GOT3 (cell line): ENCODE results near the gene TMCC1.
"Not testable (repeated sequence)": the region's sequence is repeated elsewhere in the genome, so short reads cannot be mapped to it uniquely, and the experiment has no call there.

Experiments
- DNase-seq: peaks from one replicate; lab custom pipeline; 2025; ENCODE audit warnings: mixed read lengths; lab: John Stamatoyannopoulos, UW

TMCC1 gene

DNA sequence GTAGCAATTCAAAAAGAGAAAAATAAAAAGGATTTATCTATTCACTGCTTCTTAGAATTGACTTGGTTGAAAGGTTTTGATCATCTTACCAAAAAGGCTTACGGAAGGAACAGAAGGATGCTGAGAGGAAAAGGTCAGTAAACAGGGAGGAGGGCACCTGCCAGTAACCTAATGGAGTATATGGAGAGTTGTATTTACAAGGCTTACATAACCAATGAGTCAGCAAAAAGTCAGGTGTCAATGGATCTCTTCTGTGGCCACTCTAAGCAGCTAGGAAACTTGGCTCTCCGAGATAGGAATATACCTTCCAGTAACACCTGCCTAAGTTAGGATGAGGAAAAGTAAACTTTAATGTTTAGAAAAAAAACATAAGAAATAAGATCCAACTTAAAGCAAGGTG lies 206.6 kb downstream of the TMCC1 start:
- no peak for DNase-seq

DNA sequence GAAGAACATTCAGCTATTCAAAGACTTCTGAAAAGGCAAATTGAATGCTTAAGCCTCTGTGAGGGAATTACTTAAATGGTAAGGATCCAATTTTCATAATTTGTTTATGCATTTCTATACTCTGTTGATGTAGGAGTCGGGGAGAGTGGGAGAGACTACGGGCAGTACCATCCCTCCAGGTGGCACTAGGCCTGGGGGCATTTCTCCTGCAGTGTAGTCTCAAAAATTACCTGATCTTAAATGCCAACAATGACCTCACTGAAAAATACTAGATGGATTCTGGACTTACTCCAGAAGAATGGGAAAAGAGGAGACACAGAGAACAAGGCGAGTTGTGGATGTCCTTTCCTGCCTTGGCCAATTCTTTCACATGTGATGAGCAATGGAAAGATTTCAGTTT lies 209.2 kb downstream of the TMCC1 start:
- no peak for DNase-seq

DNA sequence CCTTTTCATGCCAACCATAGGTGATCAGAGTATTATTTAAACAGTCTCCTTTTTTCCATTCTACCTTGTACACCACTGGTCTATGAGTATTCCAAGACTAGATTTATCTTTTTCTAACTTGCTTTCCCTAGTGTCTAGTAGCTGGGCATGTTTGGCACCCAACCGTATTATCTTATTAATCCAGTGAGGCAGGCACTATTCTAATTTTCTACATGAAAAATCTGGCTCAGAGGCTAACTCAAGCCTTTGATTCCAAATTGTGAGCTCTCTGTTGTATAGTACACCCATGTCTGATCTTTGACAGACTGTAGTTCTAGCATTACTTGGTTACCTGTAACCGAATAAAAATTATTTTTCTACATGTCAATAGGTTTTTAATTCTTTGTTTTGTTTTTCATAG lies 210.3 kb downstream of the TMCC1 start:
- no peak for DNase-seq

DNA sequence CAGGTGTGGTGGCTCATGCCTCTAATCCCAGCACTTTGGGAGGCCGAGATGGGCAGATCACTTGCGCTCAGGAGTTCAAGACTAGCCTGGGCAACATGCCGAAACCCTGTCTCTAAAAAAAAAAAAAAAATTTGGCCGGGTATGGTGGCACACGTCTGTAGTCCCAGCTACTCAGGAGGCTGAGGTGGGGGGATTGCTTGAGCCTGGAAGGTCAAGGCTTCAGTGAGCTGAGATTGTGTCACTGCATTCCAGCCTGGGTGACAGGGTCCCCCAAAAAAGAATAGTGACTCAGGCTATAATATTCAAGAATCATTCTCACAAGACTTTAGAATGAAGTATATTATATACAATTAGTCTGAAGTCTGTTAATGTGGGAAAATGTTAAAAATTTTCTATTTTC lies 216.5 kb downstream of the TMCC1 start:
- DNase-seq, result no peak

DNA sequence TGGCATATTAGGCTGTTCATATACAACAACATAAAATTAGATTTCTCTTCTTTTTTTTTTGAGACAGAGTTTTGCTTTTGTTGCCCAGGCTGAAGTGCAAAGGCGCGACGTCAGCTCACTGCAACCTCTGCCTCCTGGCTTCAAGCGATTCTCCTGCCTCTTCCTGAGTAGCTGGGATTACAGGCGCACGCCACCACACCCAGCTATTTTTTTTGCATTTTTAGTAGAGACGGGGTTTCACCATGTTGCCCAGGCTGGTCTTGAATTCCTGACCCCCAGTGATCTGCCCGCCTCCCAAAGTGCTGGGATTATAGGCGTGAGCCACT lies 218.8 kb downstream of the TMCC1 start:
- DNase-seq, result not testable (repeated sequence)

DNA sequence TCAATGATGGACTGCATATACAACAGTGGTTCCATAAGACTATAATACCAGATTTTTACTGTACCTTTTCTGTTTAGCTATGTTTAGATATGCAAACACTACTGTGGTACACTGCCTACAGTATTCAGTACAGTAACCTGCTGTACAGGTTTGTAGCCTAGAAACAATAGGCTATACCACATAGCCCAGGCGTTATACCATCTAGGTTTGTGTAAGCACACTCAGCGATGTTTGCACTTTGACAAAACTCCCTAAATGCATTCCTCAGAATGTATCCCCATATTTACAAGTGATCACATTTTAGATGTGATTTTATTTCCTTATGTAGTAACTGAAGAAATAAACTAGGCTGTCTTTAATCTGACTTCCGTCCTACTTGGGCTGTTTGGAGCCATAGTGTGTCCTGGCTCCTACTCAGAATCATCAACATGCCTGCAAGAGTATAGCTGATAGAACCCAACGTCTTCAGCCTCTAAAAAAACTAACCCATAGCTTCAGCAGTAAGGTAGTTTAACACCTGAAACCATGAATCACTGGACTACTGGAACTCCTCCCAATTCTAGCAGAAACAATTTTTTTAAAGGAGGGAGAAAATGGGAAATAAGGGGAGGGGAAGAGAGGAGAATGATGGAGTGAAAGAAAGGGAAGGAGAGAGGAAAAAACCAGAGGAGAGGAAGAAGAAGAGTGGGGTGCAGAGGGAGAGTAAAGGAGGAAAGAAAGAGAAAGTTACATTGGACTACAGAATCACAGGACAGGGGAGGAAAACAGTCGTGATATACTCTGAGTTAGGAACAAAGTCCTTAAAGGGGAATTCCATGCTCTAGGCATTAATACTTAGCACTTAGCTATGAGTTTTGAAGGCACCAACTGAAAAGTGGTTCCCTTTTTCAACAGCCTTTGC lies 219.4 kb downstream of the TMCC1 start:
- DNase-seq, result no peak

DNA sequence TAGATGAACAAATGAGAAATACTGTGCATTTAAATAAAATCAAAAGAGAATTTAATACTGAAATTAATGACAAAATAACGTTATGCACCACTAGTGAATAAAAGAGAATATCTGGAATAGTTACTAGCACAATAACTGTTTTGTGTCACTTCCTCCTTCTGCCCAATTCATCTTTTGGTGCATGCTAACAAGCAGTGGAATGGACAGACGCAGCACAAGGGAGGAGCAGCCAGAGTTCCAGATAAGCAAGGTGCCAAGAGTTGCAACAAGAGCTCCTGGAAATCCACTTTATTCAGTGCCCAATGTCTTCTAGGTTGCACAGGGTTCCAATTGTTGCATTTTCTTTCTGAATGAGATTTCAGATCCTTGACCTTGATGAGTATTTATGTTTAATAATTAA lies 220.5 kb downstream of the TMCC1 start:
- no peak for DNase-seq

DNA sequence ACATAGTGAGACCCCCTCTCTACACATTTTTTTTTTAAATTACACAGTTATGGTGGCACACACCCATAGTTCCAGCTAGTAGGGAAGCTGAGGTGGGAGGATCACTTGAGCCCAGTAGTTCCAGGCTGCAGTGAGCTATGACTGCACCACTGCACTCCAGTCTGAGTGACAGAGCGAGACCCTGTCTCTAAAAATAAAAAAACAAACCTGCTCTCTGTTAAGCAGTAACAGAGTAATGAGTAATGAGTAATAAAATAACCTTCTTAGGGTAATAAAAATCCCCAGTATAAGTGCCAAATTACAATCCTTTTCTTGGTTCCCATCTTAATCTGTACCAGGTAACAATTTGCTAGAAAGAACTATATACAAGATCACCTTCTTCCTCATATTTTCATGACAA lies 221.1 kb downstream of the TMCC1 start:
- no peak for DNase-seq

DNA sequence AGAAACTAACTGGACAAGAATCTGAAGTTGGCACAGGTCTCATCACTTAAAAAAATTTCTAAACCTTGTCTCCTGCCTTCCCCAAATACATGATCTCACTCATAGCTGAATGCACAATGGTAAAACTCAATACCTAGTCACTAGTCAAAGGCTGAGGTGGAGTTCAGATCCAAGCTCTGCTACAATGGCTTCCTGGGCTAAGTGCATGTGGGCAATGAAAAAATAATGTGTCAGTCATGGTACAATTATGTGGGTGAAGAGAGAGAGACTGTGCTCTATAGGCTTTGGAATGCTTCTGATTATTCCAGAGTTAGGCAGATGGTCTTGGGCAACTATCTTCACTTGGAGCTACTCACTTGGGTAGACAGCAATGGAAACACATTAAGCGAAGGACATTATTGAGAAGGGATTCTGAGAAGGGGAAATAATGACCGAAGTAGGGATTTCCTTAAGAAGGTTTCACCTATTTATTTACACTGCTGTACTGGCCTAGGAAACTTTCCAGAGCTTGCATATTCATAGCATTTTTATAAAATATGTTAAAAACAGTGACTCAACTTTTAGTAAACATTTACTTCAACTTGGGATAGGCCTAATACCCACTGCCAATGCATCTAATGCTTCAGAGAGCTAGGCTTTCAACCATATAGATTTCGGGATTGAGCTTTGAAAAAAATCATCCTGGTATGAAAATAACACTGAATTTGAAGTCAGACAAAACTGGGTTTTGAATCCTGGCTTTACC lies 228.3 kb downstream of the TMCC1 start:
- no peak for DNase-seq

DNA sequence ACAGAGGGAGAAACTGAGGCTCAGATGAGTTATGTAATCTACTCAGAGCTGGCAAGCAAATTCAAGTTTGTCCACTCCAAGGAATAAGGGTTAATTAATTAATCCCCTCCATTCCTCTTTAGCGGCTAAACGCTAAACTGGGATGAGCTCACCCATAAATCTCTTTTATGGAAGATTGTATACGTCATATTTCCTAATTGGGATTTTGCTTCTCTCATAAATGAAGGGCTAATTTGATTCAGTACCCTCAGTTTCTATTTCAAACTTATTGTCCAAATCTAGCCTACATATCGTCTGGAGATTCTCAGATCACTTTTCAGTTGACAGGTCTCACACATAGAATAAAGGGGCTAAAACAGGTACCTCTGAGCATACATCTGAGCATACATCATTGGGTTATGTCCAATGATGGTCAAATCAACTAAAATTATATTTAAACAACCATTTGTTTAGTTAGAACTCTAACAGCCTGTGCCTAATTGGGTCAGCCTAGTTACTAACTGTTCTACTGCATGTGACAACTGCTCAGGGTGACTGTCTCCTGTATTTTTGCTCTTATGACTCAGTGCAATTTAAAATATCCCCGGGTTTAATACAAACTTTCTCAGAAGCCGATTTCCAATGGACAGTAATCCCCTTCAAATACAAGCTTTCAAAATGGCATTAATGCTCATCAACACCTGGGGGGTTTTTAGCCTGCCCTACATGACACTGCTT lies 229.4 kb downstream of the TMCC1 start:
- DNase-seq, result no peak

DNA sequence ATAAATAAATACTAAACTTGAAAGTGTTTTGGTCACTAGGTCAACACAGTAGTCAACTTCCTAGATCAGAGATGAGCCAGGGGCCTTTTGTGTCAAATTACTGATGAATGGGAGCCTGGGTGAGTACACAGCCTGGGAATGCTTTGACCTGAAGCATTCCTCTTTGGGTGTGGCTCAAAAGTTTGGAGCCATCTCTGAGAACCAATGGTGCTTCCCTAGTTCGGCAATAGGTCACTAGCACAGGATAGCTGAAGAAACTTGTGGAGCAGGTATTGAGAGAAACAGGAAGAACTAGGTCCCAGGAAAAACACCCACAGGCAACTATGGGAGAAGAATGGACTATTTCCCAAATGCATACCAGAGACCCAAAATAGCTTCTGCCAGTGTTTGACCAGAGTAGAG lies 230.5 kb downstream of the TMCC1 start:
- no peak for DNase-seq

DNA sequence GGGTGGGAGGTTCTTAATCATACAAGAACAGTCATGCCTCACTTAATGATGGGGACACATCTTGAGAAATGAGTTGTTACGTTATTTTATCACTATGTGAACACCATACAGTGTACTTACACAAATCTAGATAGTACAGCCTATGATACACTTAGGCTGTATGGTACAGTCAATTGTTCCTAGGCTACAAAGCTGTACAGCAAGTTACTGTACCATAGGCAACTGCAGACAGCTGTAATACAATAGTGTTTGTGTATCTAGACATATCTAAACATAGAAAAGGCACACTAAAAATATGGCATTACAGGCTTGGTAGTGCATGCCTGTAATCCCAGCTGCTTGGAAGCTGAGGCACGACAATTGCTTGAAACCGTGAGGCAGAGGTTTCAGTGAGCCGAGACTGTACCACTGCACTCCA lies 231.3 kb downstream of the TMCC1 start:
- DNase-seq, result no peak

DNA sequence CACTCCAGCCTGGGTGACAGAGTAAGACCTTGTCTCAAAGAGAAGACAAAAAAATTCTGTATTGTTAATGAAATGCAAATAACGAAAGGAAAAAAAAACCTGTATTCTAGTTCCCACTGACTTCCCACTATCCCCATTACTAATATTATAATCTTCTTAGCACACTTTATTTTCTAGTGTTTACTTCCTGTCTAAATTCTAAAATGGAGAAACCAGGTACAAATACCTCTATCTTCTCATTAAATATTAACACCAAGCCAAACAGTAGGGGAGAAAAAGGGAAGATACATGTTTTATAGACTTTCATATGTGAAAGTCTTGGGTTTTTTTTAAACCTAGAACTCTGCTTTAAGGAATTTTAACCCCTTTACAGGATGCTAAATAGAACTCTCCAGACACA lies 231.7 kb downstream of the TMCC1 start:
- DNase-seq, result no peak

DNA sequence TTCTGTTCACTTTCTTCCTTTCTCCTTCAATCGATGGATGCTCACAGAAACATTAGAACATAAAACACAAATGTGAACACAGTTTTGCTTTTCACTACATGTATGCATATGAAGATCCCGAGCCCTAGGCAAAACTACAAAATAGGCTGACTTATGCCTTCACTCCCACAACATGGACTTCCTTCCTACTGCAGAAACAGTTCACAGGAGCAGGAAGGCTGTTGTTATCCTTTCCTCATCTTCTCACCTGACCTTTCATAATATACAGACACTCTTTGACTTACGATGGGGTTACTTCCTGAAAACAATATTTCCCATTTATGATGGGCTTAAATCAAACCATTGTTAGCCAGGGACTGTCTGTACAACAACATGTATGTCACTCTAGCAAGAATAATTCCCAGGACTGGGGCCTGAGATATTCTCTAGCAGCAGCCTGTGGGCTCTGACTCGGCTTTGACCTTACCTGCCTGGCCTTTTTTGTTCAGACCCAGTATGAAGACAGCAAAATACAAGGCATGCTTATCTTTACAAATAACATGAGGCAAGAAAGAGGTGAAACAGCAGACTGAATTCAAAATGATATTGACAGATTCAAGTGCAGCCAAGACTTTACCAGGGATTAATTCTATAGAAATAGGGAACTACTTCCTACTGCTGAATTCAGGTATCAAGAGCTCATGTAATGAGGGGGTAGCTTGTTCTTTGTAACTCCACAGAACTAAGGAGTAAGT lies 235.2 kb downstream of the TMCC1 start:
- DNase-seq, result no peak

DNA sequence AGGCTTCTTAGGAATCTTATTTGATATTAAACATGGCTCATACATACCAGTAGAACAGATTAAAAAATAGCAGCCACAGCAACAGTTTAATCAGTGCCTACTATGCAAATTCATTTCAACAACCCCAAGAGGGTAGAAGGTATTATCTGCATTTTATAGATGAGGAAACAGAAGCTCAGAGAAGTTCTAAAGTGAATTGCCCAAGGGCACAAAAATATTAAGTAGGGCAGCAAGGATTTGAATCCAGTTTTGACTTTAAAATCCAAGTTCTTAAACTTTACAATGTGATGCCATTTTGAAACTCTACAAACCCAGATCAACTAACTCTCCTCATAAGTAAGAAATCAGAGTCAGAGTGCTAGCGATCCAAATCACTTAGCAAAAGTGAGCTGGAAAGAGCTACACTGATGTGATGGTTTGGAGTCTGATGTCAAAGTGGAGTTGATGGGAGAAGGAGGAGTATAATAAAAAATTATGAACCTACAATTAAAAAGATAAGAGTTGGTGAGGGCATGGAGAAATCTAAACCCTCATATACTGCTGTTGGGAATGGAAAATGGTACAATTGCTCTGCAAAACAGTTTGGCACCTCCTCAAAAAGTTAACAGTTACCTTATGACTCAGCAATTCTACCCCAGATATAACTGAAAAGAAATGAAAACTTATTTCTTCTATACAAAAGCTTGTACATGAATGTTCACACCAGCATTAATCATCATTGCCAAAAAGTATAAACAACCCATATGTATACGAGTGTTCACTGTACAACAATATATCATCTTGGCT lies 236.1 kb downstream of the TMCC1 start:
- DNase-seq, result no peak

DNA sequence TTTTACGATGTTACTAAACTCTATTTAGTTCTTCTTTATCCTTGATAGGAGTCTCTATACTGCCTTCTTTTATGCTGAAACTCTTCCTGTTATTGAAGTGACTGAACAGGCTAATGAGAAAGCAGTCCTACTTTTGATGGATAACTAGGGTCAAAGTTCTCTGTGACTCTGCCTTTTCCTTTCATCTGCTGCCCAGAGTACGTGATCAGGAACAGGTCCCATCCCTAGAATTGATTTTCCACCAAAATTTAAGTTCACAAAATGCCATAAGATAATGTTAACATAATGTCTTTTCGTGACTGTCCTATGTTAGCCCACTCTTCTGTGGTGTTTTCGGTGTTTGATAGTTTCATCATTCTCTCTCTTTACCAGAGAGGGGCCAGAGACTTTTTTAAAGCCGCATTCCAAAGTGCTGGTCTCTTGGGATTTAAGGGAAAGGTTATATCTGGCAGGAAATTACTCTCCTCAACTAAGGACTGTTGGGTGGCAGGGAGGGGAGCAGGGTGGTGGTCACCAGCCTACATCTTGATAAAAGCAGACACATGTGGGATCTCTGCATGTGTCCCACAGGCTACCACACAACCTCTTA lies 236.8 kb downstream of the TMCC1 start:
- DNase-seq, result no peak

DNA sequence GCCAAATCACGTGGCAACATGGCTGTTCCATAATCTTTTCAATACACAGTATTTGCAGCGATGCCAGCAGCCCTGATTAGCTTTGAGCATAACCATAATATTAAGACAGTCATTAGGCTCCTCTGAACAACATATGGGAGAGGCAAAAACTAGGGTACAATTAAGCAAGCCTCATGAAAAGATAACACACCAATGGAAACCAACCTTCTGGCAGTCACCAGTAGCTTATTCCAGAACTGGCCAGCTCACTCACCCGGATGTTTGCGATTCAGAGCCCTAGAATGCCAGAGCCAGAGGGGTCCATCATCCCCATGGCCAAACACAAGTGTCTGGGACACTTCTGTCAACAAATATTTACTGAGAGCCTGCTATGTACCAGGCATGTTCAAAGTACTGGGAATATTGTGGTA lies 238.2 kb downstream of the TMCC1 start:
- DNase-seq, result no peak

DNA sequence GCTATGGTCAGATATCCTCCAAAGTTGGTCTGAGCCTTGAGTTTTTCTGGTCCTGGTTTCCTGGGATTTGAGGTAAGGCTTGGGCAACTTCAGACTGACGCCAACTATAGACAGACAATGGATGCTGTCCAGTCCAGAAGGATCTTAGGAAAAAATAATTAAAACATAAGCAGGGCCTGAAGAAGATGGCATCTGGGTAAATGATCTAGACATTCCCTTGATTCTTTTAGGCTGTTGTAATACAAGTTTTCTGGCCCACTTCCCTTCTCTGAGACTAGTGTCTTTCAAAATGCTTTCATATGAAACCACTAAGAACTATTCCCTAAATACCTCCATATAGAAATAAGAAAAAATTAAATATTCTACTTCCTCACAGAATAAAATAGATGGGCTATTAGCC lies 239.4 kb downstream of the TMCC1 start:
- no peak for DNase-seq

DNA sequence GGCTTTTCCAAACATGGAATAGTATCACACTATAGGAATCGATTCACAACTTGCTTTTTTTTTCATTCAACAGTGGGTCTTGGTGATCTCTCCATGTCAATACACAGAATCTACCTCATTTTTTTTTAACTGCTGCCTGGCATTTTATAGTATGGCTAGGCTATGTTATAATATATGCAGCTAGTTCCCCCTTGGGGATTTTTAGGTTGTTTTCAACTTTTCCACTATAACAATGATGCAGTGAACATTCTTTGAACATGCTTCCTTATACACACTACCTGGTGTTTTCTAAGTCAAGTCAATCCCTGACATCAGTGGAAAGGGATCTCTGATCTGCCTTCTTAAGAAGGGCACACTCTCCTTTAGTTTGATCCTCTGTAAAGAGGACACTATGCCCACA lies 240.5 kb downstream of the TMCC1 start:
- DNase-seq, result no peak

DNA sequence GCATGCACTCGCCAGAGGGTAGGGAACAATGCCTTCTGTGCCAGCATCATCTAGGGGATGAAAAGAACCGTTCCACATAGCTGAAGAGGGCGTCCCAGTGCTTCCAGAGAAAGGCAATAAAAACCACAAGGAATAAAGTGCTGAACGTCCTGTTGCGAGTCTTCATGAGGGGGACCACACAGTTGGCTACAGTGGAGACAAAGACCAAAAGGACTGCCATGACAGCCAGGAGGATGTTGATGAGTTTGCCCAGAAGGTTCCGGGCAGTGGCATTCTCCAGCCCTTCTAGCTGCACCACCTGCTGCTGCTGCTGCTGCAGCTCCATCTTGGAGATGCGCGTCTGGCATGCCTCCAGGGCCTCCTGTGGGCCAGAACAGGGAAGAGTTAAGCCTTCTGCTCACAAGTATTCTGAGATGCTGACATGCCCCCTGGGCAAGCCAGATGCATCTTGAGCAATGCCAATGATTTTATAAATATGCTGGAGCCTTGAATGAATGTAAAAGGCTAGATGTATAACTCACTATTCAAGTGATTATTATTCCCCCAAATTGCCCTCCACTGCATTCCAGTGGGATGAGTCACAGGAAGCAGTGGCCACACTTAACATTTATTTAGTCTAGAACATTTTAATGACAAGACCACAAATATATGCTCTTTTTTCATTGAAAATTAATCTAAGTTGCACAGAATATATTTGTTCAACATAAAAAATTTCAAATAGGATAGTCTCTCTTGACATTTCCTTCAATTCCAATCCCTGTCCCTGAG lies 241.9 kb downstream of the TMCC1 start:
- DNase-seq, result no peak
